HepG2 (cell line): Measurements from ENCODE around the gene DDC. TPM values are rescaled to one million over a fixed set of nuclear protein-coding genes. Genes with fewer than 3 reads are reported as not detected.

Experiments
- ATAC-seq: fragments of 200-7000 bp; cut with Tn5 transposase; 3 replicates; pipeline ENCODE4 v1.9.1; 2020; ENCODE audit warnings: mild to moderate bottlenecking, moderate library complexity
- BruUV-seq: library from RNA; stranded (reverse); fragments of 400-500 nt; replicated peaks from 2 replicates; lab custom pipeline; 2021; lab: Mats Ljungman, UMichigan
- CTCF ChIA-PET: fragments of 300-600 bp; formaldehyde crosslinking; extraction: SDS; loops from one replicate; lab custom pipeline; 2021; ENCODE audit warnings: low total read pairs, inconsistent platforms, low intra/inter-chr PET ratio; lab: Yijun Ruan, JAX
- POLR2A ChIA-PET: fragments of 350-600 bp; sonication (Branson Sonifier 250); formaldehyde crosslinking; loops from one replicate; lab custom pipeline; 2020; ENCODE audit warnings: antibody characterized with exemption, inconsistent platforms; lab: Yijun Ruan, JAX
- DNase-seq: peaks from one replicate; pipeline ENCODE4 v3.0.0-alpha.2; 2015; ENCODE audit warnings: low spot score
- FAIRE-seq: peaks from 3 replicates; lab custom pipeline; 2011; peaks lifted over from hg19 to GRCh38; lab: Jason Lieb, UNC
- H2AFZ ChIP-seq: one replicate; pipeline ENCODE4 v1.6.1; 2011; ENCODE audit warnings: low read length, inconsistent platforms
- H3K27ac ChIP-seq: fragments of 300-600 bp; 3 replicates; pipeline ENCODE4 v1.8.0; 2011; ENCODE audit warnings: mixed run types, mild to moderate bottlenecking, mixed read lengths, low read length, inconsistent platforms; ENCODE audit not compliant: insufficient read depth; ENCODE audit errors: extremely low read length
- H3K27me3 ChIP-seq, 2 experiments: fragments of 200-600 bp in 1 of 2; 2 replicates in 1 of 2; 3 replicates in 1 of 2; pipeline versions ENCODE4 v1.6.0 to v1.8.0; 2011; ENCODE audit warnings: low read length in 2 of 2, mild to moderate bottlenecking in 2 of 2, moderate library complexity in 2 of 2, inconsistent platforms in 1 of 2; ENCODE audit not compliant: insufficient read depth in 2 of 2, control insufficient read depth in 1 of 2
- H3K36me3 ChIP-seq, 2 experiments: fragments of 200-600 bp in 1 of 2; replicated peaks in 1 of 2; 2 replicates in 1 of 2; 3 replicates in 1 of 2; pipeline versions ENCODE4 v1.5.1 to v1.8.0; 2011; ENCODE audit warnings: low read length in 2 of 2, inconsistent platforms in 1 of 2; ENCODE audit not compliant: insufficient read depth in 2 of 2, control insufficient read depth in 1 of 2
- H3K4me1 ChIP-seq: 2 replicates; pipeline ENCODE4 v1.5.1; 2012; ENCODE audit warnings: low read length, inconsistent platforms; ENCODE audit not compliant: insufficient read depth
- H3K4me2 ChIP-seq: 2 replicates; pipeline ENCODE4 v1.6.0; 2011; ENCODE audit warnings: low read depth, low read length, inconsistent platforms
- H3K4me3 ChIP-seq, 3 experiments: fragments of 200-600 bp in 1 of 3; sonication (generic), shearing (Covaris generic) in 1 of 3; replicated peaks in 1 of 3; 2 replicates each; pipeline ENCODE4 v1.5.1; 2011 to 2016; ENCODE audit warnings: low read length in 3 of 3, inconsistent platforms in 2 of 3, low read depth in 2 of 3, mild to moderate bottlenecking in 2 of 3, control low read depth in 1 of 3, mixed read lengths in 1 of 3; ENCODE audit not compliant: insufficient read depth in 1 of 3
- H3K79me2 ChIP-seq: one replicate; pipeline ENCODE4 v1.6.1; 2011; ENCODE audit warnings: low read length, inconsistent platforms; ENCODE audit not compliant: insufficient read depth
- H3K9ac ChIP-seq: 2 replicates; pipeline ENCODE4 v1.6.0; 2011; ENCODE audit warnings: mild to moderate bottlenecking, low read depth, low read length, inconsistent platforms; ENCODE audit not compliant: insufficient read depth
- H3K9me3 ChIP-seq: 2 replicates; pipeline ENCODE4 v1.5.1; 2012; ENCODE audit warnings: mild to moderate bottlenecking, low read length
- H4K20me1 ChIP-seq: 2 replicates; pipeline ENCODE4 v1.6.0; 2011; ENCODE audit warnings: inconsistent platforms, mild to moderate bottlenecking, low read length, moderate library complexity; ENCODE audit not compliant: insufficient read depth
- AGO2 ChIP-seq: fragments of 200-400 bp; formaldehyde crosslinking; optimal IDR thresholded peaks from 2 replicates; pipeline ENCODE3; 2017; ENCODE audit warnings: mild to moderate bottlenecking, low read depth, low read length, moderate library complexity
- EEA1 ChIP-seq: sonication (generic); formaldehyde crosslinking; IDR thresholded peaks from 2 replicates; pipeline ENCODE4 v1.5.1; 2020; ENCODE audit warnings: mild to moderate bottlenecking, missing genetic modification reagents, borderline replicate concordance
- GATAD1 ChIP-seq: IDR thresholded peaks from 2 replicates; pipeline ENCODE4 v1.6.1; 2016; ENCODE audit warnings: missing genetic modification reagents, missing compliant biosample characterization
- HMG20A ChIP-seq: IDR thresholded peaks from 2 replicates; pipeline ENCODE4 v1.6.1; 2016; ENCODE audit warnings: borderline replicate concordance
- HMGA1 ChIP-seq: sonication (generic); formaldehyde crosslinking; conservative IDR thresholded peaks from 2 replicates; pipeline ENCODE4 v1.4.0; 2020; ENCODE audit warnings: missing genetic modification reagents
- HNF4G ChIP-seq, 2 experiments: sonication (generic) in 1 of 2; formaldehyde crosslinking in 1 of 2; IDR thresholded peaks; 2 replicates each; pipeline versions ENCODE4 v1.4.0 to v1.6.1; 2011 to 2020; ENCODE audit warnings: borderline replicate concordance in 2 of 2, low read depth in 2 of 2, mild to moderate bottlenecking in 2 of 2, low read length in 1 of 2, missing genetic modification reagents in 1 of 2, moderate library complexity in 1 of 2
- JDP2 ChIP-seq: sonication (generic); formaldehyde crosslinking; IDR thresholded peaks from 2 replicates; pipeline ENCODE4 v1.8.1; 2022; ENCODE audit warnings: missing genetic modification reagents, borderline replicate concordance
- MIER3 ChIP-seq: IDR thresholded peaks from 2 replicates; pipeline ENCODE4 v1.6.1; 2016; ENCODE audit warnings: missing compliant biosample characterization, borderline replicate concordance
- RXRB ChIP-seq: IDR thresholded peaks from 2 replicates; pipeline ENCODE4 v1.6.1; 2016; ENCODE audit warnings: borderline replicate concordance, missing genetic modification reagents, missing compliant biosample characterization
- SYNCRIP ChIP-seq: fragments of 200-400 bp; formaldehyde crosslinking; IDR thresholded peaks from 2 replicates; pipeline ENCODE4 v1.6.1; 2018; ENCODE audit warnings: mild to moderate bottlenecking, low read depth, low read length; ENCODE audit not compliant: insufficient read depth
- WGBS: methylation state at CpG from one replicate; pipeline ENCODE4 v1.1.6; 2017; ENCODE audit warnings: low lambda C conversion rate; 5-methylcytosine and 5-hydroxymethylcytosine counted together
- in situ Hi-C: cut with HindIII; loops from 2 replicates; pipeline ENCODE4 v1.10.0; 2017; ENCODE audit warnings: low pct_unique_long_range_greater_than_20kb; ENCODE audit not compliant: extremely low pct_ligation_motif_present
- intact Hi-C: fragments of 100-400 bp; cut with micrococcal nuclease; formaldehyde crosslinking; loops from one replicate; pipeline ENCODE4 v1.10.0; 2022; ENCODE audit not compliant: unreplicated experiment
- polyA plus RNA-seq, 8 experiments: library from polyadenylated mRNA; depleted of rRNA in 3 of 8; stranded (reverse) in 7 of 8; unstranded in 1 of 8; fragments of >200 nt; fragmentation: Illumina TruSeq in 4 of 8; extraction: Trizol in 4 of 8; gene quantifications; 2 replicates each; pipeline versions ENCODE4 v1.2.1 to v1.2.3, GENCODE V29; 2011 to 2016; ENCODE audit warnings: low read depth in 4 of 8, missing spikeins in 1 of 8, mixed read lengths in 1 of 8; ENCODE audit not compliant: insufficient read depth in 1 of 8
- total RNA-seq, 5 experiments: library from RNA; depleted of rRNA; stranded (reverse); fragments of >200 nt; fragmentation: Illumina TruSeq; extraction: Trizol; gene quantifications; 2 replicates each; pipeline ENCODE4 v1.2.3, GENCODE V29; 2016; ENCODE audit warnings: low read depth in 1 of 5
- TF ChIP-seq, protein P1 (sequence below): sonication (generic); formaldehyde crosslinking; IDR thresholded peaks from 2 replicates; pipeline ENCODE4 v1.5.0; 2020; ENCODE audit warnings: mild to moderate bottlenecking, low read depth, missing genetic modification reagents, borderline replicate concordance
- TF ChIP-seq, protein P2 (sequence below): sonication (generic); formaldehyde crosslinking; IDR thresholded peaks from 2 replicates; pipeline ENCODE4 v1.4.0; 2020; ENCODE audit warnings: mild to moderate bottlenecking, missing genetic modification reagents
- TF ChIP-seq, protein P3 (sequence below): sonication (generic); formaldehyde crosslinking; IDR thresholded peaks from 2 replicates; pipeline ENCODE4 v1.5.0; 2020; ENCODE audit warnings: missing genetic modification reagents
- TF ChIP-seq, protein P4 (sequence below): sonication (generic); formaldehyde crosslinking; IDR thresholded peaks from 2 replicates; pipeline ENCODE4 v1.4.0; 2020; ENCODE audit warnings: missing genetic modification reagents
- TF ChIP-seq, protein P5 (sequence below): sonication (generic); formaldehyde crosslinking; IDR thresholded peaks from 2 replicates; pipeline ENCODE4 v1.4.0; 2020; ENCODE audit warnings: missing genetic modification reagents

The DDC gene
- total and polyA plus RNA-seq, 2 of the 13 experiments (the other 11 are each of a cell fraction or from before 2014, with no cell fraction given), result 11.7 to 93.3 TPM

DNA sequence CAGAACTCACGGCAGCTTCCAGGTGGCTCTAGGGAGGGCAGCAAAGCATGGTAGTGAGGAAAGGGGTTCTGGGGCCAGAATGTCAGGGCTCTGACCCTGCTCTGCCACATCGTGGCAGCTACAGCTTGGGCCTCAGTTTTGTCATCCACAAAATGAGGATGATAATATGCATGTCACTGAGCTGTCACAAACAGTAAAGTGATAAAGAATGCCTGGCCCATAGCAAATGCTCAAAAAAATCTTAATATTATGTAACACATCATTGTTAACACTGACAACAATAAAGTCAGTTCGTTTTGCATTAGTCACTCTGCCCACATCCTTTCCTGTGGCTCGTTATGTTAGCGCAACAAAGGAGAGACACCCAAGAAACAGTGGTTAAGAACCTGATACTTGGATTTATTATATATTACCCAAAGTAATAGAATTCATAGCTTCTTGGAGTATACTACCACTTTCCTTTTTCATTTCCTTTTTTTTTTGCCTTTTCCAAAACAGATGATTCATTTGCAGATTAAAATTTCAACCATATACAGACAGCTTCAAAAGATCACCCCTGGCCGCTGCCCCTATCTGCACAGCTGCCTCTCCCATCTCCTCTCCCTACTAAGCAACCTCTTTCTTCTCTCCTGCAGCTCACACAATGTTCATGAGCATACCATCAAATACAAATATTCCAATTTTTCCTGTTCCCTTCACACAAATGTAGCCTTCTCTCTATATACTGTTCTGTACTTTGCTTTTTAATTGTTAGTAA lies 45.5 kb upstream of the DDC start:
- intact Hi-C loops, result no loop called here
- Histone ChIP-seq H3K9me3 (no peaks in the 10 kb centered on the region), H3K4me3 (no peak overlapping the region)
- no peak for DNase-seq
- POLR2A ChIA-PET, result no interaction called here
- TF ChIP-seq AGO2, result no peak
- TF ChIP-seq, protein P1, sequence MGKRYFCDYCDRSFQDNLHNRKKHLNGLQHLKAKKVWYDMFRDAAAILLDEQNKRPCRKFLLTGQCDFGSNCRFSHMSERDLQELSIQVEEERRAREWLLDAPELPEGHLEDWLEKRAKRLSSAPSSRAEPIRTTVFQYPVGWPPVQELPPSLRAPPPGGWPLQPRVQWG, result no peak
- no peak for TF ChIP-seq GATAD1 (CRISPR knock-in tag)
- TF ChIP-seq, protein P2, sequence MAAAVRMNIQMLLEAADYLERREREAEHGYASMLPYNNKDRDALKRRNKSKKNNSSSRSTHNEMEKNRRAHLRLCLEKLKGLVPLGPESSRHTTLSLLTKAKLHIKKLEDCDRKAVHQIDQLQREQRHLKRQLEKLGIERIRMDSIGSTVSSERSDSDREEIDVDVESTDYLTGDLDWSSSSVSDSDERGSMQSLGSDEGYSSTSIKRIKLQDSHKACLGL (CRISPR knock-in tag), result no peak
- TF ChIP-seq HNF4G (IDR thresholded peaks at IDR 0.05; ENCODE audit: borderline replicate concordance, low read depth, low read length), result no peak
- TF ChIP-seq HNF4G (CRISPR knock-in tag; IDR thresholded peaks at IDR 0.05; ENCODE audit: borderline replicate concordance, low read depth), result no peak
- TF ChIP-seq, protein P3, sequence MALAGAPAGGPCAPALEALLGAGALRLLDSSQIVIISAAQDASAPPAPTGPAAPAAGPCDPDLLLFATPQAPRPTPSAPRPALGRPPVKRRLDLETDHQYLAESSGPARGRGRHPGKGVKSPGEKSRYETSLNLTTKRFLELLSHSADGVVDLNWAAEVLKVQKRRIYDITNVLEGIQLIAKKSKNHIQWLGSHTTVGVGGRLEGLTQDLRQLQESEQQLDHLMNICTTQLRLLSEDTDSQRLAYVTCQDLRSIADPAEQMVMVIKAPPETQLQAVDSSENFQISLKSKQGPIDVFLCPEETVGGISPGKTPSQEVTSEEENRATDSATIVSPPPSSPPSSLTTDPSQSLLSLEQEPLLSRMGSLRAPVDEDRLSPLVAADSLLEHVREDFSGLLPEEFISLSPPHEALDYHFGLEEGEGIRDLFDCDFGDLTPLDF (CRISPR knock-in tag), result no peak
- TF ChIP-seq, protein P4, sequence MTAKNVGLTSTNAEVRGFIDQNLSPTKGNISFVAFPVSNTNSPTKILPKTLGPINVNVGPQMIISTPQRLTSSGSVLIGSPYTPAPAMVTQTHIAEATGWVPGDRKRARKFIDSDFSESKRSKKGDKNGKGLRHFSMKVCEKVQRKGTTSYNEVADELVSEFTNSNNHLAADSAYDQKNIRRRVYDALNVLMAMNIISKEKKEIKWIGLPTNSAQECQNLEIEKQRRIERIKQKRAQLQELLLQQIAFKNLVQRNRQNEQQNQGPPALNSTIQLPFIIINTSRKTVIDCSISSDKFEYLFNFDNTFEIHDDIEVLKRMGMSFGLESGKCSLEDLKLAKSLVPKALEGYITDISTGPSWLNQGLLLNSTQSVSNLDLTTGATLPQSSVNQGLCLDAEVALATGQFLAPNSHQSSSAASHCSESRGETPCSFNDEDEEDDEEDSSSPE (CRISPR knock-in tag), result no peak
- no peak for TF ChIP-seq RXRB (CRISPR knock-in tag)
- TF ChIP-seq, protein P5, sequence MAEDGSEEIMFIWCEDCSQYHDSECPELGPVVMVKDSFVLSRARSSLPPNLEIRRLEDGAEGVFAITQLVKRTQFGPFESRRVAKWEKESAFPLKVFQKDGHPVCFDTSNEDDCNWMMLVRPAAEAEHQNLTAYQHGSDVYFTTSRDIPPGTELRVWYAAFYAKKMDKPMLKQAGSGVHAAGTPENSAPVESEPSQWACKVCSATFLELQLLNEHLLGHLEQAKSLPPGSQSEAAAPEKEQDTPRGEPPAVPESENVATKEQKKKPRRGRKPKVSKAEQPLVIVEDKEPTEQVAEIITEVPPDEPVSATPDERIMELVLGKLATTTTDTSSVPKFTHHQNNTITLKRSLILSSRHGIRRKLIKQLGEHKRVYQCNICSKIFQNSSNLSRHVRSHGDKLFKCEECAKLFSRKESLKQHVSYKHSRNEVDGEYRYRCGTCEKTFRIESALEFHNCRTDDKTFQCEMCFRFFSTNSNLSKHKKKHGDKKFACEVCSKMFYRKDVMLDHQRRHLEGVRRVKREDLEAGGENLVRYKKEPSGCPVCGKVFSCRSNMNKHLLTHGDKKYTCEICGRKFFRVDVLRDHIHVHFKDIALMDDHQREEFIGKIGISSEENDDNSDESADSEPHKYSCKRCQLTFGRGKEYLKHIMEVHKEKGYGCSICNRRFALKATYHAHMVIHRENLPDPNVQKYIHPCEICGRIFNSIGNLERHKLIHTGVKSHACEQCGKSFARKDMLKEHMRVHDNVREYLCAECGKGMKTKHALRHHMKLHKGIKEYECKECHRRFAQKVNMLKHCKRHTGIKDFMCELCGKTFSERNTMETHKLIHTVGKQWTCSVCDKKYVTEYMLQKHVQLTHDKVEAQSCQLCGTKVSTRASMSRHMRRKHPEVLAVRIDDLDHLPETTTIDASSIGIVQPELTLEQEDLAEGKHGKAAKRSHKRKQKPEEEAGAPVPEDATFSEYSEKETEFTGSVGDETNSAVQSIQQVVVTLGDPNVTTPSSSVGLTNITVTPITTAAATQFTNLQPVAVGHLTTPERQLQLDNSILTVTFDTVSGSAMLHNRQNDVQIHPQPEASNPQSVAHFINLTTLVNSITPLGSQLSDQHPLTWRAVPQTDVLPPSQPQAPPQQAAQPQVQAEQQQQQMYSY (CRISPR knock-in tag), result no peak
- TF ChIP-seq EEA1 (CRISPR knock-in tag), result no peak
- TF ChIP-seq SYNCRIP, result no peak
- no peak for TF ChIP-seq HMGA1 (CRISPR knock-in tag)
- no peak for TF ChIP-seq HMG20A
- no peak for TF ChIP-seq MIER3
- no peak for TF ChIP-seq JDP2
- TF ChIP-seq, all 625 proteins: peak for 0
- no TSS peak for BruUV-seq
- no peaks in the 10 kb centered on the region for H3K27me3 ChIP-seq
- no peak overlapping the region for H3K9ac ChIP-seq
- H3K4me1 ChIP-seq, result peaks cover 22% of the 10 kb centered on the region
- FAIRE-seq (no peak), ATAC-seq (no peak)
- 72% methylated on average over 5 of the region's 6 CpGs for WGBS
- H3K36me3 ChIP-seq, result no peaks in the 10 kb centered on the region; a peak in 1 of 5 replicates
- H4K20me1 ChIP-seq, result no peaks in the 10 kb centered on the region
- no peak overlapping the region for H2AFZ ChIP-seq
- no peak overlapping the region for H3K4me2 ChIP-seq
- CTCF ChIA-PET, result no interaction called here
- no peaks in the 10 kb centered on the region for H3K79me2 ChIP-seq
- H3K27ac ChIP-seq, result no peak overlapping the region
- in situ Hi-C loops, result no loop called here
